HepG2 (cell line): ENCODE measurements around the gene KCNQ2. TPM values are rescaled to one million over a fixed set of nuclear protein-coding genes. Genes with fewer than 3 reads are reported as not detected.
A peak's percentile ranks its signal among the peaks of the same experiment; 100 is the strongest.

ENCODE experiments used
- ATF1 ChIP-seq: IDR thresholded peaks from 2 replicates; pipeline ENCODE4 v1.6.1; 2016; ENCODE audit warnings: mild to moderate bottlenecking, control low read depth
- ATF2 ChIP-seq: sonication (generic); formaldehyde crosslinking; IDR thresholded peaks from 2 replicates; pipeline ENCODE4 v1.4.0; 2020; ENCODE audit warnings: missing genetic modification reagents
- FOXP4 ChIP-seq: sonication (generic); formaldehyde crosslinking; IDR thresholded peaks from 2 replicates; pipeline ENCODE4 v1.4.0; 2020; ENCODE audit warnings: missing genetic modification reagents
- HOXA3 ChIP-seq: sonication (generic); formaldehyde crosslinking; IDR thresholded peaks from 2 replicates; pipeline ENCODE4 v1.5.0; 2020; ENCODE audit warnings: missing genetic modification reagents
- MTA3 ChIP-seq: sonication (generic); formaldehyde crosslinking; IDR thresholded peaks from 2 replicates; pipeline ENCODE4 v1.4.0; 2020; ENCODE audit warnings: missing genetic modification reagents
- MZF1 ChIP-seq: sonication (generic); formaldehyde crosslinking; IDR thresholded peaks from 2 replicates; pipeline ENCODE4 v1.8.1; 2023; ENCODE audit warnings: mild to moderate bottlenecking, missing genetic modification reagents, borderline replicate concordance
- PHF8 ChIP-seq: sonication (generic); formaldehyde crosslinking; IDR thresholded peaks from 2 replicates; pipeline ENCODE4 v1.5.0; 2020; ENCODE audit warnings: missing genetic modification reagents
- SIX1 ChIP-seq: sonication (generic); formaldehyde crosslinking; IDR thresholded peaks from 2 replicates; pipeline ENCODE4 v1.4.0; 2020; ENCODE audit warnings: missing genetic modification reagents, borderline replicate concordance
- SNAPC2 ChIP-seq: sonication (generic); formaldehyde crosslinking; IDR thresholded peaks from 2 replicates; pipeline ENCODE4 v1.8.1; 2022; ENCODE audit warnings: mild to moderate bottlenecking, missing genetic modification reagents
- TEAD3 ChIP-seq: optimal IDR thresholded peaks from 2 replicates; pipeline ENCODE3; 2016; ENCODE audit warnings: borderline replicate concordance
- ZNF280D ChIP-seq: sonication (generic); formaldehyde crosslinking; IDR thresholded peaks from 2 replicates; pipeline ENCODE4 v1.5.1; 2020; ENCODE audit warnings: mild to moderate bottlenecking, missing genetic modification reagents
- ZNF281 ChIP-seq: sonication (generic); formaldehyde crosslinking; IDR thresholded peaks from 2 replicates; pipeline ENCODE4 v1.4.0; 2020; ENCODE audit warnings: missing genetic modification reagents, borderline replicate concordance
- ZNF414 ChIP-seq: sonication (generic); formaldehyde crosslinking; IDR thresholded peaks from 2 replicates; pipeline ENCODE4 v1.5.0; 2020; ENCODE audit warnings: missing genetic modification reagents
- ZNF687 ChIP-seq: sonication (generic); formaldehyde crosslinking; IDR thresholded peaks from 2 replicates; pipeline ENCODE4 v1.5.1; 2020; ENCODE audit warnings: mild to moderate bottlenecking, missing genetic modification reagents, moderate library complexity
- polyA plus RNA-seq, 8 experiments: library from polyadenylated mRNA; depleted of rRNA in 3 of 8; stranded (reverse) in 7 of 8; unstranded in 1 of 8; fragments of >200 nt; fragmentation: Illumina TruSeq in 4 of 8; extraction: Trizol in 4 of 8; gene quantifications; 2 replicates each; pipeline versions ENCODE4 v1.2.1 to v1.2.3, GENCODE V29; 2011 to 2016; ENCODE audit warnings: low read depth in 4 of 8, missing spikeins in 1 of 8, mixed read lengths in 1 of 8; ENCODE audit not compliant: insufficient read depth in 1 of 8
- total RNA-seq, 5 experiments: library from RNA; depleted of rRNA; stranded (reverse); fragments of >200 nt; fragmentation: Illumina TruSeq; extraction: Trizol; gene quantifications; 2 replicates each; pipeline ENCODE4 v1.2.3, GENCODE V29; 2016; ENCODE audit warnings: low read depth in 1 of 5

Gene KCNQ2
- total and polyA plus RNA-seq, 2 of the 13 experiments (the other 11 are each of a cell fraction or from before 2014, with no cell fraction given) = not detected

- TF ChIP-seq ZNF687 (CRISPR knock-in tag) (peak; percentile 23; the same call in 1 of the 2 replicates), FOXP4 (CRISPR knock-in tag) (peak; percentile 23; the same call in 1 of the 2 replicates), ATF1 (CRISPR knock-in tag) (no peak), PHF8 (CRISPR knock-in tag) (0 out of 2 replicates have a peak, but pooled peaks have one; percentile 23), SIX1 (CRISPR knock-in tag) (peak; percentile 75), ZNF280D (CRISPR knock-in tag) (no peak), ZNF414 (CRISPR knock-in tag) (no peak), ZNF281 (peak; percentile 98), SNAPC2 (no peak), TEAD3 (CRISPR knock-in tag) (no peak), HOXA3 (CRISPR knock-in tag) (peak; percentile 45; the same call in 1 of the 2 replicates), ATF2 (CRISPR knock-in tag) (0 out of 2 replicates have a peak, but pooled peaks have one; percentile 36), MTA3 (CRISPR knock-in tag) (no peak), MZF1 (no peak)
Measured at GRCh38 chr20:63377256-63377941, 95.1 kb downstream of the KCNQ2 start (continued).
